Measurements from ENCODE around the gene COIL. TPM values are rescaled to one million over a fixed set of nuclear protein-coding genes. Genes with fewer than 3 reads are reported as not detected.
A peak's percentile ranks its signal among the peaks of the same experiment; 100 is the strongest.

The COIL gene
- total and polyA plus RNA-seq, 2 of the 13 experiments (the other 11 are each of a cell fraction or from before 2014, with no cell fraction given): 8.1 to 29.4 TPM

- TF ChIP-seq, protein P1, sequence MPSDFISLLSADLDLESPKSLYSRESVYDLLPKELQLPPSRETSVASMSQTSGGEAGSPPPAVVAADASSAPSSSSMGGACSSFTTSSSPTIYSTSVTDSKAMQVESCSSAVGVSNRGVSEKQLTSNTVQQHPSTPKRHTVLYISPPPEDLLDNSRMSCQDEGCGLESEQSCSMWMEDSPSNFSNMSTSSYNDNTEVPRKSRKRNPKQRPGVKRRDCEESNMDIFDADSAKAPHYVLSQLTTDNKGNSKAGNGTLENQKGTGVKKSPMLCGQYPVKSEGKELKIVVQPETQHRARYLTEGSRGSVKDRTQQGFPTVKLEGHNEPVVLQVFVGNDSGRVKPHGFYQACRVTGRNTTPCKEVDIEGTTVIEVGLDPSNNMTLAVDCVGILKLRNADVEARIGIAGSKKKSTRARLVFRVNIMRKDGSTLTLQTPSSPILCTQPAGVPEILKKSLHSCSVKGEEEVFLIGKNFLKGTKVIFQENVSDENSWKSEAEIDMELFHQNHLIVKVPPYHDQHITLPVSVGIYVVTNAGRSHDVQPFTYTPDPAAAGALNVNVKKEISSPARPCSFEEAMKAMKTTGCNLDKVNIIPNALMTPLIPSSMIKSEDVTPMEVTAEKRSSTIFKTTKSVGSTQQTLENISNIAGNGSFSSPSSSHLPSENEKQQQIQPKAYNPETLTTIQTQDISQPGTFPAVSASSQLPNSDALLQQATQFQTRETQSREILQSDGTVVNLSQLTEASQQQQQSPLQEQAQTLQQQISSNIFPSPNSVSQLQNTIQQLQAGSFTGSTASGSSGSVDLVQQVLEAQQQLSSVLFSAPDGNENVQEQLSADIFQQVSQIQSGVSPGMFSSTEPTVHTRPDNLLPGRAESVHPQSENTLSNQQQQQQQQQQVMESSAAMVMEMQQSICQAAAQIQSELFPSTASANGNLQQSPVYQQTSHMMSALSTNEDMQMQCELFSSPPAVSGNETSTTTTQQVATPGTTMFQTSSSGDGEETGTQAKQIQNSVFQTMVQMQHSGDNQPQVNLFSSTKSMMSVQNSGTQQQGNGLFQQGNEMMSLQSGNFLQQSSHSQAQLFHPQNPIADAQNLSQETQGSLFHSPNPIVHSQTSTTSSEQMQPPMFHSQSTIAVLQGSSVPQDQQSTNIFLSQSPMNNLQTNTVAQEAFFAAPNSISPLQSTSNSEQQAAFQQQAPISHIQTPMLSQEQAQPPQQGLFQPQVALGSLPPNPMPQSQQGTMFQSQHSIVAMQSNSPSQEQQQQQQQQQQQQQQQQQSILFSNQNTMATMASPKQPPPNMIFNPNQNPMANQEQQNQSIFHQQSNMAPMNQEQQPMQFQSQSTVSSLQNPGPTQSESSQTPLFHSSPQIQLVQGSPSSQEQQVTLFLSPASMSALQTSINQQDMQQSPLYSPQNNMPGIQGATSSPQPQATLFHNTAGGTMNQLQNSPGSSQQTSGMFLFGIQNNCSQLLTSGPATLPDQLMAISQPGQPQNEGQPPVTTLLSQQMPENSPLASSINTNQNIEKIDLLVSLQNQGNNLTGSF (CRISPR knock-in tag; IDR thresholded peaks at IDR 0.05): no peak
- TF ChIP-seq, protein P2, sequence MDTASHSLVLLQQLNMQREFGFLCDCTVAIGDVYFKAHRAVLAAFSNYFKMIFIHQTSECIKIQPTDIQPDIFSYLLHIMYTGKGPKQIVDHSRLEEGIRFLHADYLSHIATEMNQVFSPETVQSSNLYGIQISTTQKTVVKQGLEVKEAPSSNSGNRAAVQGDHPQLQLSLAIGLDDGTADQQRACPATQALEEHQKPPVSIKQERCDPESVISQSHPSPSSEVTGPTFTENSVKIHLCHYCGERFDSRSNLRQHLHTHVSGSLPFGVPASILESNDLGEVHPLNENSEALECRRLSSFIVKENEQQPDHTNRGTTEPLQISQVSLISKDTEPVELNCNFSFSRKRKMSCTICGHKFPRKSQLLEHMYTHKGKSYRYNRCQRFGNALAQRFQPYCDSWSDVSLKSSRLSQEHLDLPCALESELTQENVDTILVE (CRISPR knock-in tag; IDR thresholded peaks at IDR 0.05): 0 out of 2 replicates have a peak, but pooled peaks have one; percentile 35
- TF ChIP-seq ZNF460 (CRISPR knock-in tag; IDR thresholded peaks at IDR 0.05; ENCODE audit: borderline replicate concordance) (no peak), ZMYM4 (CRISPR knock-in tag; IDR thresholded peaks at IDR 0.05) (peak; percentile 62), ZNF572 (CRISPR knock-in tag; IDR thresholded peaks at IDR 0.05) (no peak), ZNF382 (CRISPR knock-in tag; IDR thresholded peaks at IDR 0.05; ENCODE audit: borderline replicate concordance) (no peak), HES4 (CRISPR knock-in tag; IDR thresholded peaks at IDR 0.05; ENCODE audit: borderline replicate concordance) (no peak), TGIF2 (CRISPR knock-in tag; IDR thresholded peaks at IDR 0.05) (no peak), RXRA (CRISPR knock-in tag; IDR thresholded peaks at IDR 0.05) (no peak), ZNF430 (CRISPR knock-in tag; IDR thresholded peaks at IDR 0.05) (no peak), MBNL3 (CRISPR knock-in tag; conservative IDR thresholded peaks at IDR 0.05) (no peak), ZNF780A (CRISPR knock-in tag; IDR thresholded peaks at IDR 0.05) (no peak), ZMYM2 (CRISPR knock-in tag; IDR thresholded peaks at IDR 0.05) (no peak), KLF11 (CRISPR knock-in tag; IDR thresholded peaks at IDR 0.05) (no peak), ZNF451 (CRISPR knock-in tag; IDR thresholded peaks at IDR 0.05) (no peak), ZNF251 (CRISPR knock-in tag; IDR thresholded peaks at IDR 0.05) (no peak)
- TF ChIP-seq, protein P3, sequence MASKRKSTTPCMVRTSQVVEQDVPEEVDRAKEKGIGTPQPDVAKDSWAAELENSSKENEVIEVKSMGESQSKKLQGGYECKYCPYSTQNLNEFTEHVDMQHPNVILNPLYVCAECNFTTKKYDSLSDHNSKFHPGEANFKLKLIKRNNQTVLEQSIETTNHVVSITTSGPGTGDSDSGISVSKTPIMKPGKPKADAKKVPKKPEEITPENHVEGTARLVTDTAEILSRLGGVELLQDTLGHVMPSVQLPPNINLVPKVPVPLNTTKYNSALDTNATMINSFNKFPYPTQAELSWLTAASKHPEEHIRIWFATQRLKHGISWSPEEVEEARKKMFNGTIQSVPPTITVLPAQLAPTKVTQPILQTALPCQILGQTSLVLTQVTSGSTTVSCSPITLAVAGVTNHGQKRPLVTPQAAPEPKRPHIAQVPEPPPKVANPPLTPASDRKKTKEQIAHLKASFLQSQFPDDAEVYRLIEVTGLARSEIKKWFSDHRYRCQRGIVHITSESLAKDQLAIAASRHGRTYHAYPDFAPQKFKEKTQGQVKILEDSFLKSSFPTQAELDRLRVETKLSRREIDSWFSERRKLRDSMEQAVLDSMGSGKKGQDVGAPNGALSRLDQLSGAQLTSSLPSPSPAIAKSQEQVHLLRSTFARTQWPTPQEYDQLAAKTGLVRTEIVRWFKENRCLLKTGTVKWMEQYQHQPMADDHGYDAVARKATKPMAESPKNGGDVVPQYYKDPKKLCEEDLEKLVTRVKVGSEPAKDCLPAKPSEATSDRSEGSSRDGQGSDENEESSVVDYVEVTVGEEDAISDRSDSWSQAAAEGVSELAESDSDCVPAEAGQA (IDR thresholded peaks at IDR 0.05; ENCODE audit: low read depth): no peak; the same call in 1 of the 2 replicates
- TF ChIP-seq, protein P3 (CRISPR knock-in tag; IDR thresholded peaks at IDR 0.05; ENCODE audit: borderline replicate concordance): no peak
Measured at GRCh38 chr17:56977673-56978395, 17.0 kb upstream of the COIL start, which contains the start of gene SCPEP1 (continued).
